Trophoblast cell (in vitro differentiated cells and primary cell): ENCODE results near the gene IL15.

Source experiments
- DNase-seq, 2 donors: peaks; one replicate each; pipeline ENCODE4 v3.0.0-alpha.2; 2016
- H2AFZ ChIP-seq: 2 replicates; pipeline ENCODE4 v1.6.1; 2013; ENCODE audit warnings: low read length, moderate library complexity, mild to moderate bottlenecking; ENCODE audit not compliant: insufficient read depth, poor library complexity
- H2AK5ac ChIP-seq: 2 replicates; pipeline ENCODE4 v1.6.1; 2013; ENCODE audit warnings: mild to moderate bottlenecking, low read length
- H2BK120ac ChIP-seq: 2 replicates; pipeline ENCODE4 v1.6.1; 2013; ENCODE audit warnings: low read length, mild to moderate bottlenecking, moderate library complexity; ENCODE audit not compliant: insufficient read depth, poor library complexity
- H2BK12ac ChIP-seq: 2 replicates; pipeline ENCODE4 v1.6.1; 2013; ENCODE audit warnings: mild to moderate bottlenecking, low read length, moderate library complexity
- H2BK5ac ChIP-seq: 2 replicates; pipeline ENCODE4 v1.6.1; 2013; ENCODE audit warnings: low read length, low read depth, moderate library complexity, mild to moderate bottlenecking; ENCODE audit not compliant: poor library complexity
- H3K14ac ChIP-seq: 2 replicates; pipeline ENCODE4 v1.6.1; 2013; ENCODE audit warnings: mild to moderate bottlenecking, low read length
- H3K18ac ChIP-seq: 2 replicates; pipeline ENCODE4 v1.6.1; 2013; ENCODE audit warnings: mild to moderate bottlenecking, low read length
- H3K23ac ChIP-seq: 2 replicates; pipeline ENCODE4 v1.6.1; 2013; ENCODE audit warnings: low read length
- H3K27ac ChIP-seq: 2 replicates; pipeline ENCODE4 v1.5.1; 2013; ENCODE audit warnings: low read depth, mild to moderate bottlenecking, inconsistent platforms, low read length, moderate library complexity
- H3K27me3 ChIP-seq: 2 replicates; pipeline ENCODE4 v1.6.1; 2013; ENCODE audit warnings: inconsistent platforms, mild to moderate bottlenecking, low read length, moderate library complexity; ENCODE audit not compliant: insufficient read depth
- H3K36me3 ChIP-seq, 2 experiments: 1 replicate in 1 of 2; 2 replicates in 1 of 2; pipeline ENCODE4 v1.6.1; 2013; ENCODE audit warnings: low read length in 2 of 2, mild to moderate bottlenecking in 2 of 2, moderate library complexity in 1 of 2; ENCODE audit not compliant: insufficient read depth in 2 of 2, control insufficient read depth in 1 of 2
- H3K4ac ChIP-seq: 2 replicates; pipeline ENCODE4 v1.6.1; 2013; ENCODE audit warnings: low read depth, mild to moderate bottlenecking, low read length, moderate library complexity
- H3K4me1 ChIP-seq, 2 experiments: 1 replicate in 1 of 2; 2 replicates in 1 of 2; pipeline ENCODE4 v1.6.1; 2013; ENCODE audit warnings: low read length in 2 of 2, mild to moderate bottlenecking in 2 of 2, moderate library complexity in 1 of 2; ENCODE audit not compliant: insufficient read depth in 2 of 2, control insufficient read depth in 1 of 2
- H3K4me2 ChIP-seq: 2 replicates; pipeline ENCODE4 v1.6.1; 2013; ENCODE audit warnings: inconsistent platforms, mild to moderate bottlenecking, low read length, moderate library complexity
- H3K4me3 ChIP-seq: 2 replicates; pipeline ENCODE4 v1.5.1; 2013; ENCODE audit warnings: mild to moderate bottlenecking, low read depth, low read length, inconsistent platforms
- H3K79me1 ChIP-seq: one replicate; pipeline ENCODE4 v1.6.1; 2013; ENCODE audit warnings: low read length
- H3K79me2 ChIP-seq: 2 replicates; pipeline ENCODE4 v1.6.1; 2013; ENCODE audit warnings: low read length, mild to moderate bottlenecking; ENCODE audit not compliant: control insufficient read depth, insufficient read depth, poor library complexity
- H3K9ac ChIP-seq: 2 replicates; pipeline ENCODE4 v1.6.1; 2013; ENCODE audit warnings: mild to moderate bottlenecking, low read length
- H3K9me3 ChIP-seq: 2 replicates; pipeline ENCODE4 v1.6.1; 2013; ENCODE audit warnings: low read depth, mild to moderate bottlenecking, control low read depth, inconsistent platforms, low read length; ENCODE audit not compliant: insufficient read depth
- H4K12ac ChIP-seq: 2 replicates; pipeline ENCODE4 v1.6.1; 2013; ENCODE audit warnings: low read depth, mild to moderate bottlenecking, low read length, moderate library complexity
- H4K8ac ChIP-seq: 2 replicates; pipeline ENCODE4 v1.6.1; 2013; ENCODE audit warnings: low read depth, mild to moderate bottlenecking, low read length, moderate library complexity
- H4K91ac ChIP-seq: one replicate; pipeline ENCODE4 v1.6.1; 2013; ENCODE audit warnings: low read depth, mild to moderate bottlenecking, low read length, moderate library complexity
- WGBS: extraction: QIAGEN DNeasy Blood & Tissue Kit; methylation state at CpG from one replicate; pipeline ENCODE4 v1.1.7; 2013; ENCODE audit warnings: missing lambda C conversion rate; ENCODE audit not compliant: insufficient read length, insufficient coverage; ENCODE audit errors: extremely low coverage; 5-methylcytosine and 5-hydroxymethylcytosine counted together

IL15 gene

GRCh38 chr4:141721174-141721573, 84.8 kb downstream of the IL15 start:
- H4K8ac ChIP-seq: no peak overlapping the region
- no peak overlapping the region for H3K9ac ChIP-seq
- no peak for DNase-seq
- H3K4me3 ChIP-seq: no peak overlapping the region
- H3K4me1 ChIP-seq: no peaks in the 10 kb centered on the region
- H3K79me1 ChIP-seq: no peaks in the 10 kb centered on the region
- no peaks in the 10 kb centered on the region for H3K27me3 ChIP-seq
- H4K91ac ChIP-seq: no peak overlapping the region
- no peaks in the 10 kb centered on the region for H3K79me2 ChIP-seq
- H3K18ac ChIP-seq: no peak overlapping the region
- no peak overlapping the region for H2AFZ ChIP-seq
- H2AK5ac ChIP-seq: no peak overlapping the region
- no peaks in the 10 kb centered on the region for H3K9me3 ChIP-seq
- no peak overlapping the region for H2BK12ac ChIP-seq
- H3K4me2 ChIP-seq: no peak overlapping the region
- no peak overlapping the region for H3K27ac ChIP-seq
- no peak overlapping the region for H3K14ac ChIP-seq
- H2BK5ac ChIP-seq: no peak overlapping the region
- H3K4ac ChIP-seq: no peak overlapping the region
- no peak overlapping the region for H3K23ac ChIP-seq
- no peaks in the 10 kb centered on the region for H3K36me3 ChIP-seq
- no peak overlapping the region for H2BK120ac ChIP-seq
- no peak overlapping the region for H4K12ac ChIP-seq

GRCh38 chr4:141724646-141725045, 88.3 kb downstream of the IL15 start:
- H3K79me2 ChIP-seq: no peaks in the 10 kb centered on the region
- no peaks in the 10 kb centered on the region for H3K79me1 ChIP-seq
- no peaks in the 10 kb centered on the region for H3K9me3 ChIP-seq
- no peak overlapping the region for H3K4me3 ChIP-seq
- no peak overlapping the region for H4K8ac ChIP-seq
- DNase-seq: no peak
- no peak overlapping the region for H3K14ac ChIP-seq
- H2BK120ac ChIP-seq: no peak overlapping the region
- H3K27me3 ChIP-seq: no peaks in the 10 kb centered on the region
- no peak overlapping the region for H3K27ac ChIP-seq
- no peak overlapping the region for H4K12ac ChIP-seq
- H2AFZ ChIP-seq: no peak overlapping the region
- no peak overlapping the region for H4K91ac ChIP-seq
- no peak overlapping the region for H3K9ac ChIP-seq
- H2BK12ac ChIP-seq: no peak overlapping the region
- H2AK5ac ChIP-seq: no peak overlapping the region
- no peak overlapping the region for H3K4me2 ChIP-seq
- no peak overlapping the region for H3K18ac ChIP-seq
- H3K4me1 ChIP-seq: no peaks in the 10 kb centered on the region
- H3K36me3 ChIP-seq: no peaks in the 10 kb centered on the region
- H2BK5ac ChIP-seq: no peak overlapping the region
- H3K4ac ChIP-seq: no peak overlapping the region
- H3K23ac ChIP-seq: no peak overlapping the region

- no peak overlapping the region for H3K27ac ChIP-seq
- no peaks in the 10 kb centered on the region for H3K36me3 ChIP-seq
- H3K4me3 ChIP-seq: no peak overlapping the region
- H3K4me1 ChIP-seq: no peaks in the 10 kb centered on the region
- H3K14ac ChIP-seq: no peak overlapping the region
- no peak overlapping the region for H2AK5ac ChIP-seq
- no peaks in the 10 kb centered on the region for H3K79me1 ChIP-seq
- no peak overlapping the region for H4K12ac ChIP-seq
- no peak overlapping the region for H2AFZ ChIP-seq
- no peaks in the 10 kb centered on the region for H3K9me3 ChIP-seq
- H4K91ac ChIP-seq: no peak overlapping the region
- no peak overlapping the region for H3K18ac ChIP-seq
- no peak overlapping the region for H2BK5ac ChIP-seq
- H3K23ac ChIP-seq: no peak overlapping the region
- H4K8ac ChIP-seq: no peak overlapping the region
- no peak for DNase-seq
- H2BK12ac ChIP-seq: no peak overlapping the region
- no peak overlapping the region for H3K9ac ChIP-seq
- H3K4me2 ChIP-seq: no peak overlapping the region
- no peaks in the 10 kb centered on the region for H3K27me3 ChIP-seq
- H3K4ac ChIP-seq: no peak overlapping the region
- no peak overlapping the region for H2BK120ac ChIP-seq
- H3K79me2 ChIP-seq: no peaks in the 10 kb centered on the region
Measured at GRCh38 chr4:141727420-141727819, 91.0 kb downstream of the IL15 start.

- Histone ChIP-seq H3K4me3 (no peak overlapping the region), H3K18ac (no peak overlapping the region), H3K4me2 (no peak overlapping the region), H3K4me1 (no peaks in the 10 kb centered on the region), H2AFZ (no peak overlapping the region), H3K36me3 (no peaks in the 10 kb centered on the region), H3K27ac (no peak overlapping the region), H2BK120ac (no peak overlapping the region), H3K9ac (no peak overlapping the region), H2BK12ac (no peak overlapping the region), H3K23ac (no peak overlapping the region), H4K8ac (no peak overlapping the region), H3K79me1 (no peaks in the 10 kb centered on the region), H2BK5ac (no peak overlapping the region), H4K12ac (no peak overlapping the region), H4K91ac (no peak overlapping the region), H3K14ac (no peak overlapping the region), H3K27me3 (no peaks in the 10 kb centered on the region), H3K4ac (no peak overlapping the region), H3K79me2 (no peaks in the 10 kb centered on the region), H2AK5ac (no peak overlapping the region), H3K9me3 (no peaks in the 10 kb centered on the region)
- DNase-seq: no peak
Measured at GRCh38 chr4:141730805-141731204, 94.4 kb downstream of the IL15 start.

GRCh38 chr4:141731481-141731880, 95.1 kb downstream of the IL15 start:
- H3K36me3 ChIP-seq: no peaks in the 10 kb centered on the region
- H3K27ac ChIP-seq: no peak overlapping the region
- no CpG with 5 or more reads among the region's 4 CpGs for WGBS
- H3K9ac ChIP-seq: no peak overlapping the region
- no peaks in the 10 kb centered on the region for H3K79me2 ChIP-seq
- H2AK5ac ChIP-seq: no peak overlapping the region
- no peak overlapping the region for H3K4me2 ChIP-seq
- H2BK5ac ChIP-seq: no peak overlapping the region
- H3K79me1 ChIP-seq: no peaks in the 10 kb centered on the region
- no peak overlapping the region for H3K23ac ChIP-seq
- H3K27me3 ChIP-seq: no peaks in the 10 kb centered on the region
- H2BK12ac ChIP-seq: no peak overlapping the region
- no peak overlapping the region for H4K91ac ChIP-seq
- no peak overlapping the region for H2BK120ac ChIP-seq
- H3K4me3 ChIP-seq: no peak overlapping the region
- no peaks in the 10 kb centered on the region for H3K4me1 ChIP-seq
- H4K8ac ChIP-seq: no peak overlapping the region
- H3K4ac ChIP-seq: no peak overlapping the region
- H3K18ac ChIP-seq: no peak overlapping the region
- H3K14ac ChIP-seq: no peak overlapping the region
- H3K9me3 ChIP-seq: no peaks in the 10 kb centered on the region
- H2AFZ ChIP-seq: no peak overlapping the region
- H4K12ac ChIP-seq: no peak overlapping the region
- peak; percentile 9 to 22 for DNase-seq
